MCF 10A (cell line): Measurements from ENCODE around the gene RACGAP1. TPM values are rescaled to one million over a fixed set of nuclear protein-coding genes. Genes with fewer than 3 reads are reported as not detected.

Experiments used
- BruUV-seq: library from RNA; stranded (reverse); fragments of 400-500 nt; replicated peaks from 2 replicates; lab custom pipeline; 2021; lab: Mats Ljungman, UMichigan
- CTCF ChIA-PET: fragments of 300-600 bp; sonication (Branson Sonifier 250); formaldehyde crosslinking; extraction: SDS; loops from one replicate; lab custom pipeline; 2021; ENCODE audit warnings: antibody characterized with exemption, inconsistent platforms; lab: Yijun Ruan, JAX
- POLR2A ChIA-PET: fragments of 300-600, 350-650 bp; sonication (Branson Sonifier 250); formaldehyde crosslinking; extraction: SDS; loops from one replicate; lab custom pipeline; 2020; ENCODE audit warnings: antibody characterized with exemption, inconsistent platforms; lab: Yijun Ruan, JAX
- DNase-seq: peaks from one replicate; pipeline ENCODE4 v3.0.0-alpha.2; 2018; ENCODE audit not compliant: unreplicated experiment
- H3K27ac Mint-ChIP-seq: one replicate; pipeline ENCODE4 v1.8.0; 2022; ENCODE audit warnings: mild to moderate bottlenecking, low read depth, mixed read lengths; ENCODE audit not compliant: unreplicated experiment
- H3K27me3 Mint-ChIP-seq: one replicate; pipeline ENCODE4 v1.8.0; 2022; ENCODE audit warnings: mixed read lengths; ENCODE audit not compliant: insufficient read depth, unreplicated experiment
- H3K36me3 Mint-ChIP-seq: one replicate; pipeline ENCODE4 v1.8.0; 2022; ENCODE audit warnings: mild to moderate bottlenecking, moderate library complexity, mixed read lengths; ENCODE audit not compliant: insufficient read depth, unreplicated experiment
- H3K4me1 Mint-ChIP-seq: one replicate; pipeline ENCODE4 v1.8.0; 2022; ENCODE audit warnings: mixed read lengths; ENCODE audit not compliant: insufficient read depth, unreplicated experiment
- H3K4me3 Mint-ChIP-seq: one replicate; pipeline ENCODE4 v1.8.0; 2022; ENCODE audit warnings: mild to moderate bottlenecking, moderate library complexity, mixed read lengths; ENCODE audit not compliant: unreplicated experiment
- H3K9me3 Mint-ChIP-seq: one replicate; pipeline ENCODE4 v1.8.0; 2022; ENCODE audit warnings: mixed read lengths; ENCODE audit not compliant: unreplicated experiment
- intact Hi-C: fragments of 100-400 bp; cut with micrococcal nuclease; formaldehyde crosslinking; loops from 2 replicates; pipeline ENCODE4 v1.14.1; 2022
- total RNA-seq: library from RNA; stranded (reverse); gene quantifications from 2 replicates; pipeline ENCODE4 v1.2.3, GENCODE V29; 2022
- TF ChIP-seq, protein P1 (sequence below): fragments of 200-600 bp; IDR thresholded peaks from one replicate; pipeline ENCODE4 v1.8.0; 2022; ENCODE audit warnings: antibody characterized with exemption, mild to moderate bottlenecking; ENCODE audit not compliant: unreplicated experiment

RACGAP1 gene
- total RNA-seq, 1 experiment from 2014 or later = 67.9 TPM

DNA sequence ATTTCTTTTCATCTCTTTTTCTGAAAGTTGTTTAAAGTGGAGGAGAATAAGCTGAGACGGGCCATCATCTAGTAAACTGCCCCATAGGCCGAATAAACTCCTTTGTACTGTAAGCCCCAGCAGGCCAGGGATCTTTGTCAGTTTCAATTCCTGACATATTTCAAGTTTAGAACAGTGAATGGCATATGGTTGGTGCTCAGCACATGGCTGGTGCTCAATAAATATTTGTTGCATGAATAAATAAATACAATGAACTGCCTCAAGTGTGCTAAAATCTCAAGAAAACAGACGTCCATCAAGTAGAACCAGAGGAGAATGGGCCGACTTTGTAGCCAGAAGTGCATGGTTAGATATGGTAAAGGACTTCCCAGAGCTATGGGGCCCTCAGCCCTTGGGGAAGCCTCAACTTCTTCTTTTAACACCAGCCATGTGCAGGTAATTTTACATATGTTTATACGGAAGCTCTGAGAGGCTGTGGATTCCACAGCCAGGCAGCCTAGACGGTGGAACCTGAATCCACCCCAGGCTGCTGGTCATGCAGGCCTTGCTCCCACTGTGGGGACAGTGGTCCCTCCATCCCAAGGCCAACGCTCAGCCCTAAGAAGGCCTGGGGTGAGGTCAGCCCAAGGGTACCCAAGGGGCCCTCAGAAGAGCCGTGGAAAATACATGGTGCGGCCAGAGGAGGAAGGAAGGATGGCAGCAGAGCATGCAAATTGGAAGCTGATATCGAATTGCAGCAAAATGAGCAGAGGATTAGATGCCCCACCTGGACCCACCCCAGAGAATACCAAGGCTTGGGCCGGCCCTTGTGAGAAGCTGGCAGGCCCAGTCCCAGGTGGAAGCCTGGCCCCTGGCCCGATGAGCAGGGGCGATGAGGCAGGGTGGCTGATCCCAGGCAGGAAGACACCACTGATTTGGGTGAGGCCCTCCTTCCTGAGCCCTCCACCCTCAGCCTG is 83.5 kb downstream of the RACGAP1 start:
- Mint-ChIP-seq H3K36me3 (peaks cover 6% of the 10 kb centered on the region), H3K27ac (no peak overlapping the region), H3K4me3 (no peak overlapping the region), H3K4me1 (peaks cover 19% of the 10 kb centered on the region), H3K9me3 (no peaks in the 10 kb centered on the region), H3K27me3 (no peaks in the 10 kb centered on the region)
- TF ChIP-seq, protein P1, sequence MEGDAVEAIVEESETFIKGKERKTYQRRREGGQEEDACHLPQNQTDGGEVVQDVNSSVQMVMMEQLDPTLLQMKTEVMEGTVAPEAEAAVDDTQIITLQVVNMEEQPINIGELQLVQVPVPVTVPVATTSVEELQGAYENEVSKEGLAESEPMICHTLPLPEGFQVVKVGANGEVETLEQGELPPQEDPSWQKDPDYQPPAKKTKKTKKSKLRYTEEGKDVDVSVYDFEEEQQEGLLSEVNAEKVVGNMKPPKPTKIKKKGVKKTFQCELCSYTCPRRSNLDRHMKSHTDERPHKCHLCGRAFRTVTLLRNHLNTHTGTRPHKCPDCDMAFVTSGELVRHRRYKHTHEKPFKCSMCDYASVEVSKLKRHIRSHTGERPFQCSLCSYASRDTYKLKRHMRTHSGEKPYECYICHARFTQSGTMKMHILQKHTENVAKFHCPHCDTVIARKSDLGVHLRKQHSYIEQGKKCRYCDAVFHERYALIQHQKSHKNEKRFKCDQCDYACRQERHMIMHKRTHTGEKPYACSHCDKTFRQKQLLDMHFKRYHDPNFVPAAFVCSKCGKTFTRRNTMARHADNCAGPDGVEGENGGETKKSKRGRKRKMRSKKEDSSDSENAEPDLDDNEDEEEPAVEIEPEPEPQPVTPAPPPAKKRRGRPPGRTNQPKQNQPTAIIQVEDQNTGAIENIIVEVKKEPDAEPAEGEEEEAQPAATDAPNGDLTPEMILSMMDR = no peak
- CTCF ChIA-PET = interaction anchor here (0.6 to 1.7 kb wide), 4 partner anchors 12 to 145 kb away, joined by 3 to 6 read pairs (median 4); no protein-coding TSS in a partner anchor
- no peak for DNase-seq
- POLR2A ChIA-PET = no interaction called here
- intact Hi-C loops = no loop called here
- no TSS peak for BruUV-seq

DNA sequence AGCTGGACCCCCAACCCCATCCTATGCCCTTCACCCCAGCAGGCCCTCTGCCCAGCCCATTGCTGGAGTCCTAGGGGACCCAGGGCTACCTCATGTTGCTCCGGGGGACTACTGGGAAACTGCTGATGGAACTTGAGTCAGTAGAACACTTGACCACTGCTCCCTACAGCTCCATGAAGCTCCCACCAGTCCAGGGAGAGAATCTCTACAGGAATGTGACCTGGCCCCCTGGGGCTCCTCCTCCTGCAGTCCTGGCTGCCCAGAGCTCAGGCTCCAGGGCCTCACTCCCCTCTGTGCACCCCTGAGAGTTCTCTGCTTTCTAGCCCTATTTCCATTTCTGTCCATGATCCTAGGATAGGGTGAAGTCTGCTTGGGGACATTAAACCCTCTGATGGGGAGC is 85.6 kb downstream of the RACGAP1 start:
- no TSS peak for BruUV-seq
- TF ChIP-seq, protein P1 = no peak
- no peak for DNase-seq
- intact Hi-C loops = no loop called here
- Mint-ChIP-seq H3K27ac (no peak overlapping the region), H3K27me3 (no peaks in the 10 kb centered on the region), H3K4me1 (peaks cover 11% of the 10 kb centered on the region), H3K36me3 (no peaks in the 10 kb centered on the region), H3K4me3 (no peak overlapping the region), H3K9me3 (no peaks in the 10 kb centered on the region)
- CTCF ChIA-PET = interaction anchor here (0.5 kb wide), 1 partner anchor 1939 kb away, joined by 3 read pairs; no protein-coding TSS in a partner anchor
- POLR2A ChIA-PET = interaction anchor here (0.9 kb wide), 1 partner anchor 22 kb away, joined by 3 read pairs; no protein-coding TSS in a partner anchor

DNA sequence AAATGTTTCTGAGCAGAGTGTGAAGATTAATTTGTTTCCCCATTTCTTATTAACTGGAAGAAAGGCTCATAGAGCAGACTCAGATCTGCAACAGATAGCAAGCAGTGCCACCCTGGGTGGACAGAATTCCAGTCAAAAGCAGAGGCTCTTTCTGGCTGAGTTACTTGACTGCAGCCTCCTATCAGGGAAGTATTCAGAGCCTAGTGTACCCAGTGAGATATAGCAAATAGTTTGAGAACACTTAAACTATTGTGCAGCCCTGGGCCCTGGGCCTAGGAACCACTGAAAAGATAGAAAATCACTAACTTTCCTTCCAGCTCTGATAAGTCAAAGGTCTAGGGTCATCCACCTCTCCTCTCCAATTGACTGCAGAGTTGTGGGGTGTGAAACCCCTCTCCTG is 86.0 kb downstream of the RACGAP1 start:
- intact Hi-C loops = no loop called here
- POLR2A ChIA-PET = interaction anchor here (0.9 kb wide), 1 partner anchor 22 kb away, joined by 3 read pairs; no protein-coding TSS in a partner anchor

More for the DNA sequence above, 86.0 kb downstream of the RACGAP1 start:
- CTCF ChIA-PET = interaction anchor here (0.5 kb wide), 1 partner anchor 1939 kb away, joined by 3 read pairs; no protein-coding TSS in a partner anchor
- no peaks in the 10 kb centered on the region for H3K27me3 Mint-ChIP-seq
- H3K4me1 Mint-ChIP-seq = peaks cover 15% of the 10 kb centered on the region
- no peak overlapping the region for H3K27ac Mint-ChIP-seq
- H3K4me3 Mint-ChIP-seq = no peak overlapping the region
- no peak for DNase-seq
- H3K36me3 Mint-ChIP-seq = no peaks in the 10 kb centered on the region
- TF ChIP-seq, protein P1 = no peak
- no TSS peak for BruUV-seq
- no peaks in the 10 kb centered on the region for H3K9me3 Mint-ChIP-seq

Other genes with a start within 250 kb of the RACGAP1 start
- 19.9 and 23.1 TPM in 2 replicates for gene NCKAP5L, start 197.1 kb downstream of the RACGAP1 start, total RNA-seq
- gene BCDIN3D, start 182.4 kb downstream of the RACGAP1 start, total RNA-seq = 6.2 and 8.2 TPM in 2 replicates
- not detected in 2 replicates for gene FAIM2, start 121.6 kb downstream of the RACGAP1 start, total RNA-seq
- not detected in 2 replicates for gene AQP2, start 74.8 kb downstream of the RACGAP1 start, total RNA-seq
- gene AQP5, start 63.6 kb downstream of the RACGAP1 start, total RNA-seq = not detected in 2 replicates
- not detected in 2 replicates for gene AQP6, start 52.5 kb downstream of the RACGAP1 start, total RNA-seq
- 1.3 and 1.7 TPM in 2 replicates for gene ASIC1, start 32.1 kb upstream of the RACGAP1 start, total RNA-seq
- gene SMARCD1, start 59.8 kb upstream of the RACGAP1 start, total RNA-seq = 57.4 and 58.7 TPM in 2 replicates
- 0.37 and 0.74 TPM in 2 replicates for gene GPD1, start 78.5 kb upstream of the RACGAP1 start, total RNA-seq
- gene COX14, start 86.7 kb upstream of the RACGAP1 start, total RNA-seq = 43.6 and 45.2 TPM in 2 replicates
- gene CERS5, start 141.9 kb upstream of the RACGAP1 start, total RNA-seq = 56.8 and 58.1 TPM in 2 replicates